WTC11 (cell line): ENCODE results near the gene STAP2. TPM values are rescaled to one million over a fixed set of nuclear protein-coding genes. Genes with fewer than 3 reads are reported as not detected.

Experiments used
- ATAC-seq: fragments of 200-7000 bp; cut with Tn5 transposase; 2 replicates; pipeline ENCODE4 v1.10.0; 2021; ENCODE audit warnings: mild to moderate bottlenecking, moderate library complexity
- CTCF ChIA-PET: fragments of 300-600 bp; sonication (Branson Sonifier 250); formaldehyde crosslinking; loops from one replicate; lab custom pipeline; 2021; ENCODE audit warnings: antibody characterized with exemption; lab: Charles Lee
- POLR2A ChIA-PET: fragments of 350-600 bp; sonication (Branson Sonifier 250); formaldehyde crosslinking; loops from one replicate; lab custom pipeline; 2021; ENCODE audit warnings: antibody characterized with exemption; lab: Charles Lee
- DNase-seq: peaks from one replicate; pipeline ENCODE4 v3.0.0; 2021; ENCODE audit warnings: low spot score
- H3K27ac Mint-ChIP-seq: 2 replicates; pipeline ENCODE4 v1.8.0; 2021; ENCODE audit warnings: mixed read lengths
- H3K27me3 Mint-ChIP-seq: 2 replicates; pipeline ENCODE4 v1.8.0; 2021; ENCODE audit warnings: low read depth, mild to moderate bottlenecking, moderate library complexity, mixed read lengths
- H3K36me3 Mint-ChIP-seq: 2 replicates; pipeline ENCODE4 v1.8.0; 2021; ENCODE audit warnings: mixed read lengths
- H3K4me1 Mint-ChIP-seq: 2 replicates; pipeline ENCODE4 v1.8.0; 2022; ENCODE audit warnings: mixed read lengths
- H3K4me3 Mint-ChIP-seq: 2 replicates; pipeline ENCODE4 v1.8.0; 2021; ENCODE audit warnings: mild to moderate bottlenecking, moderate library complexity, mixed read lengths
- H3K9me3 Mint-ChIP-seq: 2 replicates; pipeline ENCODE4 v1.8.0; 2021; ENCODE audit warnings: mixed read lengths
- CREM ChIP-seq: sonication (generic); formaldehyde crosslinking; IDR thresholded peaks from 2 replicates; pipeline ENCODE4 v1.8.1; 2022; ENCODE audit warnings: mild to moderate bottlenecking, missing genetic modification reagents, moderate library complexity
- EMX1 ChIP-seq: fragments of 250-450 bp; sonication (Bioruptor Pico); IDR thresholded peaks from 2 replicates; pipeline ENCODE4 v1.8.0; 2021; ENCODE audit warnings: mild to moderate bottlenecking
- FOXJ3 ChIP-seq: sonication (generic); formaldehyde crosslinking; IDR thresholded peaks from 2 replicates; pipeline ENCODE4 v1.9.0; 2021; ENCODE audit warnings: missing genetic modification reagents, mild to moderate bottlenecking, borderline replicate concordance
- FOXP1 ChIP-seq: sonication (generic); formaldehyde crosslinking; IDR thresholded peaks from 2 replicates; pipeline ENCODE4 v1.8.0; 2022; ENCODE audit warnings: missing genetic modification reagents, mild to moderate bottlenecking, moderate library complexity, borderline replicate concordance
- GABPB1 ChIP-seq: sonication (generic); formaldehyde crosslinking; IDR thresholded peaks from 2 replicates; pipeline ENCODE4 v1.8.1; 2023; ENCODE audit warnings: mild to moderate bottlenecking, missing genetic modification reagents
- JAZF1 ChIP-seq: fragments of 250-450 bp; sonication (Bioruptor Pico); IDR thresholded peaks from 2 replicates; pipeline ENCODE4 v1.9.0; 2021; ENCODE audit warnings: moderate library complexity, mild to moderate bottlenecking, inconsistent platforms
- JUN ChIP-seq: sonication (generic); formaldehyde crosslinking; IDR thresholded peaks from 2 replicates; pipeline ENCODE4 v1.8.0; 2023; ENCODE audit warnings: mild to moderate bottlenecking, missing genetic modification reagents
- MYBL2 ChIP-seq: sonication (generic); formaldehyde crosslinking; IDR thresholded peaks from 2 replicates; pipeline ENCODE4 v1.8.1; 2023; ENCODE audit warnings: mild to moderate bottlenecking, moderate library complexity, missing genetic modification reagents
- OVOL2 ChIP-seq: fragments of 250-450 bp; sonication (Bioruptor Pico); IDR thresholded peaks from 2 replicates; pipeline ENCODE4 v1.9.0; 2021; ENCODE audit warnings: mild to moderate bottlenecking, borderline replicate concordance
- RELA ChIP-seq: sonication (generic); formaldehyde crosslinking; IDR thresholded peaks from 2 replicates; pipeline ENCODE4 v1.8.1; 2022; ENCODE audit warnings: missing genetic modification reagents, mild to moderate bottlenecking, borderline replicate concordance
- RORB ChIP-seq: fragments of 250-450 bp; sonication (Bioruptor Pico); IDR thresholded peaks from 2 replicates; pipeline ENCODE4 v1.9.0; 2021; ENCODE audit warnings: mild to moderate bottlenecking
- SOX15 ChIP-seq: fragments of 250-450 bp; sonication (Bioruptor Pico); IDR thresholded peaks from 2 replicates; pipeline ENCODE4 v1.9.0; 2021; ENCODE audit warnings: mild to moderate bottlenecking
- SP1 ChIP-seq: sonication (generic); formaldehyde crosslinking; conservative IDR thresholded peaks from 2 replicates; pipeline ENCODE4 v1.8.1; 2022; ENCODE audit warnings: missing genetic modification reagents
- TEAD1 ChIP-seq: sonication (generic); formaldehyde crosslinking; IDR thresholded peaks from 2 replicates; pipeline ENCODE4 v1.8.0; 2022; ENCODE audit warnings: mild to moderate bottlenecking, missing genetic modification reagents
- ZNF232 ChIP-seq: sonication (generic); formaldehyde crosslinking; IDR thresholded peaks from 2 replicates; pipeline ENCODE4 v1.8.0; 2022; ENCODE audit warnings: mild to moderate bottlenecking, missing genetic modification reagents
- total RNA-seq: library from RNA; stranded (reverse); gene quantifications from 3 replicates; pipeline ENCODE4 v1.2.3, GENCODE V29; 2021
- TF ChIP-seq, protein P1 (sequence below): sonication (generic); formaldehyde crosslinking; IDR thresholded peaks from 2 replicates; pipeline ENCODE4 v1.8.1; 2023; ENCODE audit warnings: mild to moderate bottlenecking, missing genetic modification reagents
- TF ChIP-seq, protein P2 (sequence below): sonication (generic); formaldehyde crosslinking; IDR thresholded peaks from 2 replicates; pipeline ENCODE4 v1.8.1; 2022; ENCODE audit warnings: mild to moderate bottlenecking, moderate library complexity, missing genetic modification reagents
- TF ChIP-seq, protein P3 (sequence below): sonication (generic); formaldehyde crosslinking; IDR thresholded peaks from 2 replicates; pipeline ENCODE4 v1.8.0; 2022; ENCODE audit warnings: mild to moderate bottlenecking, missing genetic modification reagents
- TF ChIP-seq, protein P4 (sequence below): sonication (generic); formaldehyde crosslinking; IDR thresholded peaks from 2 replicates; pipeline ENCODE4 v1.8.1; 2023; ENCODE audit warnings: mild to moderate bottlenecking, missing genetic modification reagents, moderate library complexity
- TF ChIP-seq, protein P5 (sequence below): sonication (generic); formaldehyde crosslinking; IDR thresholded peaks from 2 replicates; pipeline ENCODE4 v1.8.0; 2022; ENCODE audit warnings: missing genetic modification reagents

STAP2 gene
- total RNA-seq, 1 experiment from 2014 or later, result 18.2 TPM

DNA sequence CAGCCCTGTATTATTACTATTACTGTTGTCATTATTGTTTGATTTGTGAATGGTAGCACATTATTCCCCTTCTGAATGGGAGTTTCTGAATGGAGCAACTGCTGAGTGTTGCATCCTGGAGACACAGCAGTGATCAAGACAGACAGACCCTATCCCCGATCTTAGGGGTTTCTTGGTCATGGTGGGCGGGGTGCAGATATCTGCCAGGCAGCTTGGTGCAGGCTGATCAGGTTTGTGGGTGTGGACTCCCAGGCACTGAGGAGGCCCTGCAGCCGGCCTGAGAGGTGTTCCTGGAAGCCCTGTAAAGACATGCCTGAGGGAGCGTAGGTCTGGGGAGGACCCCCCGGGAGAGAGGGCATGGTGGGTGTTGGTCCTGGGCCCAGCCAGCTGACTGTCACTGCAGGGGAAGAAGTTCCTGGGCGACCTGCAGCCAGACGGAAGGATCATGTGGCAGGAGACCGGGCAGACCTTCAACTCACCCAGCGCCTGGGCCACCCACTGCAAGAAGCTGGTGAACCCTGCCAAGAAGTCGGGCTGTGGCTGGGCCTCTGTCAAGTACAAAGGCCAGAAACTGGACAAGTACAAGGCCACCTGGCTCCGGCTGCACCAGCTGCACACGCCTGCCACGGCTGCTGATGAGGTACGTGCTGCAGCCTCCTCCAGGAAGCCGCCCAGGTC lies 6.9 kb upstream of the STAP2 start:
- H3K27me3 Mint-ChIP-seq, result peaks cover 8% of the 10 kb centered on the region
- H3K27ac Mint-ChIP-seq, result no peak overlapping the region
- ATAC-seq (no peak), DNase-seq (no peak)
- peaks cover 22% of the 10 kb centered on the region for H3K36me3 Mint-ChIP-seq
- CTCF ChIA-PET, result interaction anchor here (5.7 kb wide), 1 partner anchor 79 kb away, joined by 111 read pairs; no protein-coding TSS in a partner anchor
- peak overlapping the region; percentile 49 for H3K4me3 Mint-ChIP-seq
- TF ChIP-seq ZNF232 (CRISPR knock-in tag) (no peak), RELA (CRISPR knock-in tag) (no peak), JAZF1 (CRISPR knock-in tag) (no peak)
- POLR2A ChIA-PET, result interaction anchor here (0.6 kb wide), 1 partner anchor 36 kb away, joined by 3 read pairs; no protein-coding TSS in a partner anchor
- no peaks in the 10 kb centered on the region for H3K9me3 Mint-ChIP-seq
- peaks cover 5% of the 10 kb centered on the region; the same call in 1 of the 2 replicates for H3K4me1 Mint-ChIP-seq

DNA sequence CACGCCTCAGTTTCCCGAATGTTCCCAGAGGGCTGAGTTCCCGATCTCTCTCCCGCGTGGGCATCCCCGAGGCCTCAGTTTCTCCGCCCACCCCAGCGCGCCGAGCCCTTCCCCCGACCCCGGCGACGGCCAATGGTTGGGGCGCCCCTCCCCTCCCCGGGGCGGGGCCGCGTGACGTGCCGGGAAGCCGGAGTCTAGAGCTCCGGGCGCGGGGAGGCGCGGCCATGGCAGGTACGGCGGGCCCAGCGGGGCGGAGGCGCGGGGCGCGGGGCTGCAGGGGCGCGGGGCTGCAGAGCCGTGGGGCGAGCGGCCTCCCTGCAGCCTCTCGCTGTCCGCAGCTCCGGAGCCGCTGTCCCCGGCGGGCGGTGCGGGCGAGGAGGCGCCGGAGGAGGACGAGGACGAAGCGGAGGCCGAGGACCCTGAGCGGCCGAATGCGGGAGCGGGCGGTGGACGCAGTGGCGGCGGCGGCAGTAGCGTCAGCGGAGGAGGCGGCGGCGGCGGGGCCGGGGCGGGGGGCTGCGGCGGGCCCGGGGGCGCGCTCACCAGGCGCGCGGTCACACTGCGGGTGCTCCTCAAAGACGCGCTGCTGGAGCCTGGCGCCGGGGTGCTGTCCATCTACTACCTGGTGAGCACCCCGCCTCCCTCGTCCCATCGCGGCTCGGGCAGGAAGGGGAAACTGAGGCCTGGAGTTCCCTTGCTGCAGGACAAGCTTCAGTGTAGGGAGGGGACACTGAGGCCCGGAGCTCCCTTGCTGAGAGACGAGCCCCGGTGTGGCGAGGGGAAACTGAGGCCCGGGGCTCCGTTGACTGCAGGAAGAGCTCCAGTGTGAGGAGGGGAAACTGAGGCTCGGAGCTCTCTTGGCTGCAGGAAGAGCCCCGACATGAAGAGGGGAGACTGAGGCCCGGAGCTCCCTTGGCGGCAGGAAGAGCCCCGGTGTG lies 5.0 kb upstream of the STAP2 start, which contains the start of gene MPND:
Gene MPND (plus strand): TSS at position 193 of the 938 bp plus-strand sequence. CDS start 32 bp downstream, at position 225.
- Mint-ChIP-seq H3K27me3 (peaks cover 12% of the 10 kb centered on the region), H3K9me3 (no peaks in the 10 kb centered on the region), H3K27ac (peak within 1 kb of the TSS; percentile 98), H3K36me3 (peaks cover 18% of the 10 kb centered on the region), H3K4me3 (peak within 1 kb of the TSS; percentile 85), H3K4me1 (peaks cover 9% of the 10 kb centered on the region)
- ATAC-seq (peak; percentile 50), DNase-seq (peak; percentile 89)
- ChIA-PET CTCF (interaction anchor here (0.5 to 5.7 kb wide), 21 partner anchors 9 to 414 kb away, joined by 3 to 111 read pairs (median 6); partner anchors contain the start of genes FSD1, PLIN5, SH3GL1 and SHD), POLR2A (interaction anchor here (0.5 to 2.2 kb wide), 19 partner anchors 9 to 97 kb away, joined by 3 to 17 read pairs (median 6); partner anchors contain the start of genes CHAF1A, FSD1, SH3GL1 and YJU2)
- peak; percentile 95 for TF ChIP-seq SP1
- no peak for TF ChIP-seq EMX1 (CRISPR knock-in tag)
- no peak for TF ChIP-seq SOX15
- TF ChIP-seq, protein P1, sequence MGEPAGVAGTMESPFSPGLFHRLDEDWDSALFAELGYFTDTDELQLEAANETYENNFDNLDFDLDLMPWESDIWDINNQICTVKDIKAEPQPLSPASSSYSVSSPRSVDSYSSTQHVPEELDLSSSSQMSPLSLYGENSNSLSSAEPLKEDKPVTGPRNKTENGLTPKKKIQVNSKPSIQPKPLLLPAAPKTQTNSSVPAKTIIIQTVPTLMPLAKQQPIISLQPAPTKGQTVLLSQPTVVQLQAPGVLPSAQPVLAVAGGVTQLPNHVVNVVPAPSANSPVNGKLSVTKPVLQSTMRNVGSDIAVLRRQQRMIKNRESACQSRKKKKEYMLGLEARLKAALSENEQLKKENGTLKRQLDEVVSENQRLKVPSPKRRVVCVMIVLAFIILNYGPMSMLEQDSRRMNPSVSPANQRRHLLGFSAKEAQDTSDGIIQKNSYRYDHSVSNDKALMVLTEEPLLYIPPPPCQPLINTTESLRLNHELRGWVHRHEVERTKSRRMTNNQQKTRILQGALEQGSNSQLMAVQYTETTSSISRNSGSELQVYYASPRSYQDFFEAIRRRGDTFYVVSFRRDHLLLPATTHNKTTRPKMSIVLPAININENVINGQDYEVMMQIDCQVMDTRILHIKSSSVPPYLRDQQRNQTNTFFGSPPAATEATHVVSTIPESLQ (CRISPR knock-in tag), result no peak
- no peak for TF ChIP-seq RORB (CRISPR knock-in tag)
- TF ChIP-seq, protein P2, sequence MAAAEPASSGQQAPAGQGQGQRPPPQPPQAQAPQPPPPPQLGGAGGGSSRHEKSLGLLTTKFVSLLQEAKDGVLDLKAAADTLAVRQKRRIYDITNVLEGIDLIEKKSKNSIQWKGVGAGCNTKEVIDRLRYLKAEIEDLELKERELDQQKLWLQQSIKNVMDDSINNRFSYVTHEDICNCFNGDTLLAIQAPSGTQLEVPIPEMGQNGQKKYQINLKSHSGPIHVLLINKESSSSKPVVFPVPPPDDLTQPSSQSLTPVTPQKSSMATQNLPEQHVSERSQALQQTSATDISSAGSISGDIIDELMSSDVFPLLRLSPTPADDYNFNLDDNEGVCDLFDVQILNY (CRISPR knock-in tag), result 0 out of 2 replicates have a peak, but pooled peaks have one; percentile 25
- TF ChIP-seq, protein P3, sequence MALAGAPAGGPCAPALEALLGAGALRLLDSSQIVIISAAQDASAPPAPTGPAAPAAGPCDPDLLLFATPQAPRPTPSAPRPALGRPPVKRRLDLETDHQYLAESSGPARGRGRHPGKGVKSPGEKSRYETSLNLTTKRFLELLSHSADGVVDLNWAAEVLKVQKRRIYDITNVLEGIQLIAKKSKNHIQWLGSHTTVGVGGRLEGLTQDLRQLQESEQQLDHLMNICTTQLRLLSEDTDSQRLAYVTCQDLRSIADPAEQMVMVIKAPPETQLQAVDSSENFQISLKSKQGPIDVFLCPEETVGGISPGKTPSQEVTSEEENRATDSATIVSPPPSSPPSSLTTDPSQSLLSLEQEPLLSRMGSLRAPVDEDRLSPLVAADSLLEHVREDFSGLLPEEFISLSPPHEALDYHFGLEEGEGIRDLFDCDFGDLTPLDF, result no peak
- TF ChIP-seq CREM (CRISPR knock-in tag), result 0 out of 2 replicates have a peak, but pooled peaks have one; percentile 9
- TF ChIP-seq TEAD1 (CRISPR knock-in tag), result no peak
- no peak for TF ChIP-seq MYBL2 (CRISPR knock-in tag)
- TF ChIP-seq, protein P4, sequence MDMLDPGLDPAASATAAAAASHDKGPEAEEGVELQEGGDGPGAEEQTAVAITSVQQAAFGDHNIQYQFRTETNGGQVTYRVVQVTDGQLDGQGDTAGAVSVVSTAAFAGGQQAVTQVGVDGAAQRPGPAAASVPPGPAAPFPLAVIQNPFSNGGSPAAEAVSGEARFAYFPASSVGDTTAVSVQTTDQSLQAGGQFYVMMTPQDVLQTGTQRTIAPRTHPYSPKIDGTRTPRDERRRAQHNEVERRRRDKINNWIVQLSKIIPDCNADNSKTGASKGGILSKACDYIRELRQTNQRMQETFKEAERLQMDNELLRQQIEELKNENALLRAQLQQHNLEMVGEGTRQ, result peak; percentile 69
- 0 out of 2 replicates have a peak, but pooled peaks have one; percentile 8 for TF ChIP-seq GABPB1 (CRISPR knock-in tag)
- TF ChIP-seq FOXP1, result peak; percentile 39; the same call in 1 of the 2 replicates
- TF ChIP-seq, protein P5, sequence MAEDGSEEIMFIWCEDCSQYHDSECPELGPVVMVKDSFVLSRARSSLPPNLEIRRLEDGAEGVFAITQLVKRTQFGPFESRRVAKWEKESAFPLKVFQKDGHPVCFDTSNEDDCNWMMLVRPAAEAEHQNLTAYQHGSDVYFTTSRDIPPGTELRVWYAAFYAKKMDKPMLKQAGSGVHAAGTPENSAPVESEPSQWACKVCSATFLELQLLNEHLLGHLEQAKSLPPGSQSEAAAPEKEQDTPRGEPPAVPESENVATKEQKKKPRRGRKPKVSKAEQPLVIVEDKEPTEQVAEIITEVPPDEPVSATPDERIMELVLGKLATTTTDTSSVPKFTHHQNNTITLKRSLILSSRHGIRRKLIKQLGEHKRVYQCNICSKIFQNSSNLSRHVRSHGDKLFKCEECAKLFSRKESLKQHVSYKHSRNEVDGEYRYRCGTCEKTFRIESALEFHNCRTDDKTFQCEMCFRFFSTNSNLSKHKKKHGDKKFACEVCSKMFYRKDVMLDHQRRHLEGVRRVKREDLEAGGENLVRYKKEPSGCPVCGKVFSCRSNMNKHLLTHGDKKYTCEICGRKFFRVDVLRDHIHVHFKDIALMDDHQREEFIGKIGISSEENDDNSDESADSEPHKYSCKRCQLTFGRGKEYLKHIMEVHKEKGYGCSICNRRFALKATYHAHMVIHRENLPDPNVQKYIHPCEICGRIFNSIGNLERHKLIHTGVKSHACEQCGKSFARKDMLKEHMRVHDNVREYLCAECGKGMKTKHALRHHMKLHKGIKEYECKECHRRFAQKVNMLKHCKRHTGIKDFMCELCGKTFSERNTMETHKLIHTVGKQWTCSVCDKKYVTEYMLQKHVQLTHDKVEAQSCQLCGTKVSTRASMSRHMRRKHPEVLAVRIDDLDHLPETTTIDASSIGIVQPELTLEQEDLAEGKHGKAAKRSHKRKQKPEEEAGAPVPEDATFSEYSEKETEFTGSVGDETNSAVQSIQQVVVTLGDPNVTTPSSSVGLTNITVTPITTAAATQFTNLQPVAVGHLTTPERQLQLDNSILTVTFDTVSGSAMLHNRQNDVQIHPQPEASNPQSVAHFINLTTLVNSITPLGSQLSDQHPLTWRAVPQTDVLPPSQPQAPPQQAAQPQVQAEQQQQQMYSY (CRISPR knock-in tag), result no peak
- no peak for TF ChIP-seq OVOL2
- no peak for TF ChIP-seq JUN (CRISPR knock-in tag)
- no peak for TF ChIP-seq FOXJ3 (CRISPR knock-in tag)
